H1 (cell line): ENCODE measurements around the gene RUSC2. TPM values are rescaled to one million over a fixed set of nuclear protein-coding genes. Genes with fewer than 3 reads are reported as not detected.

Experiments used
- CTCF ChIA-PET: fragments of 300-600 bp; sonication (Branson Sonifier 250); formaldehyde crosslinking; loops from one replicate; lab custom pipeline; 2021; ENCODE audit not compliant: partially characterized antibody; lab: Charles Lee
- POLR2A ChIA-PET: fragments of 300-600 bp; sonication (Branson Sonifier 250); formaldehyde crosslinking; loops from one replicate; lab custom pipeline; 2021; ENCODE audit warnings: inconsistent platforms; ENCODE audit not compliant: partially characterized antibody; lab: Charles Lee
- DNase-seq, 2 experiments: peaks; one replicate each; pipeline versions ENCODE4 v3.0.0 to v3.0.0-alpha.2; 2010 to 2022; ENCODE audit warnings: low spot score in 2 of 2, low read depth in 1 of 2, mixed read lengths in 1 of 2
- FAIRE-seq: peaks from 2 replicates; lab custom pipeline; 2011; peaks lifted over from hg19 to GRCh38; lab: Jason Lieb, UNC
- H2AFZ ChIP-seq: 2 replicates; pipeline ENCODE4 v1.8.1; 2012; ENCODE audit warnings: low read length, inconsistent platforms
- H2AK5ac ChIP-seq: 2 replicates; pipeline ENCODE4 v1.6.1; 2013; ENCODE audit warnings: low read depth, low read length
- H2BK120ac ChIP-seq: replicated peaks from 2 replicates; pipeline ENCODE3; 2013; ENCODE audit warnings: low read depth, low read length, inconsistent platforms
- H2BK12ac ChIP-seq: 2 replicates; pipeline ENCODE4 v1.6.1; 2013; ENCODE audit warnings: low read depth, low read length
- H2BK15ac ChIP-seq: 2 replicates; pipeline ENCODE4 v1.6.1; 2013; ENCODE audit warnings: low read length
- H2BK20ac ChIP-seq: 2 replicates; pipeline ENCODE4 v1.6.1; 2013; ENCODE audit warnings: low read length
- H2BK5ac ChIP-seq: 2 replicates; pipeline ENCODE4 v1.6.1; 2013; ENCODE audit warnings: low read depth, low read length
- H3K14ac ChIP-seq: 2 replicates; pipeline ENCODE4 v1.6.1; 2013; ENCODE audit warnings: inconsistent platforms; ENCODE audit not compliant: insufficient read length
- H3K18ac ChIP-seq: 2 replicates; pipeline ENCODE4 v1.6.1; 2013; ENCODE audit warnings: low read length; ENCODE audit errors: extremely low read depth
- H3K23ac ChIP-seq: 2 replicates; pipeline ENCODE4 v1.6.1; 2013; ENCODE audit warnings: inconsistent platforms; ENCODE audit not compliant: insufficient read length
- H3K23me2 ChIP-seq: 2 replicates; pipeline ENCODE4 v1.6.1; 2013; ENCODE audit warnings: low read depth, low read length
- H3K27ac ChIP-seq: 2 replicates; pipeline ENCODE4 v1.6.1; 2011; ENCODE audit warnings: low read depth, low read length, inconsistent platforms
- H3K27me3 ChIP-seq, 4 experiments: replicated peaks in 1 of 4; 1 replicate in 1 of 4; 2 replicates in 3 of 4; pipeline versions ENCODE4 v1.6.1 to v1.8.1; 2011 to 2013; ENCODE audit warnings: low read length in 3 of 4, mild to moderate bottlenecking in 3 of 4, inconsistent platforms in 2 of 4, mixed read lengths in 2 of 4, moderate library complexity in 1 of 4; ENCODE audit not compliant: control insufficient read depth in 3 of 4, insufficient read depth in 3 of 4; ENCODE audit errors: extremely low read depth in 1 of 4
- H3K36me3 ChIP-seq, 4 experiments: 2 replicates each; pipeline versions ENCODE4 v1.6.1 to v1.8.1; 2011 to 2013; ENCODE audit warnings: mild to moderate bottlenecking in 4 of 4, low read length in 3 of 4, moderate library complexity in 2 of 4, control low read depth in 1 of 4, inconsistent platforms in 1 of 4; ENCODE audit not compliant: insufficient read depth in 4 of 4, control insufficient read depth in 2 of 4
- H3K4ac ChIP-seq: replicated peaks from 2 replicates; pipeline ENCODE3; 2013; ENCODE audit warnings: low read length, low read depth, mixed read lengths, inconsistent platforms; ENCODE audit not compliant: insufficient read length
- H3K4me1 ChIP-seq, 4 experiments: replicated peaks in 1 of 4; 1 replicate in 1 of 4; 2 replicates in 3 of 4; pipeline versions ENCODE4 v1.6.1 to v1.8.1; 2011 to 2013; ENCODE audit warnings: low read length in 3 of 4, inconsistent platforms in 2 of 4, mixed read lengths in 1 of 4; ENCODE audit not compliant: insufficient read depth in 4 of 4, control insufficient read depth in 3 of 4
- H3K4me2 ChIP-seq, 2 experiments: 2 replicates each; pipeline versions ENCODE4 v1.6.1 to v1.8.1; 2011 to 2013; ENCODE audit warnings: low read depth in 2 of 2, low read length in 2 of 2, control low read depth in 1 of 2, inconsistent platforms in 1 of 2, mild to moderate bottlenecking in 1 of 2; ENCODE audit not compliant: insufficient read depth in 1 of 2
- H3K4me3 ChIP-seq, 4 experiments: fragments of 200-600, 300-600 bp in 1 of 4; sonication (generic), shearing (Covaris generic), sonication (Bioruptor Twin) in 1 of 4; 2 replicates each; pipeline versions ENCODE4 v1.5.1 to v1.8.1; 2011 to 2016; ENCODE audit warnings: low read length in 4 of 4, low read depth in 3 of 4, control low read depth in 2 of 4, inconsistent platforms in 2 of 4, mild to moderate bottlenecking in 2 of 4, mixed read lengths in 1 of 4, moderate library complexity in 1 of 4; ENCODE audit not compliant: insufficient read depth in 2 of 4; ENCODE audit errors: extremely low read depth in 1 of 4
- H3K56ac ChIP-seq: replicated peaks from 2 replicates; pipeline ENCODE3; 2013; ENCODE audit warnings: low read depth, mild to moderate bottlenecking, mixed read lengths, low read length, inconsistent platforms; ENCODE audit not compliant: insufficient read length
- H3K79me1 ChIP-seq: 2 replicates; pipeline ENCODE4 v1.6.1; 2013; ENCODE audit warnings: low read depth, low read length, control low read depth
- H3K79me2 ChIP-seq, 2 experiments: 2 replicates each; pipeline versions ENCODE4 v1.6.1 to v1.8.1; 2012 to 2013; ENCODE audit warnings: low read length in 2 of 2, mild to moderate bottlenecking in 2 of 2, inconsistent platforms in 1 of 2; ENCODE audit not compliant: insufficient read depth in 2 of 2, control insufficient read depth in 1 of 2
- H3K9ac ChIP-seq, 4 experiments: replicated peaks in 1 of 4; 1 replicate in 1 of 4; 2 replicates in 3 of 4; pipeline versions ENCODE4 v1.6.1 to v1.8.1; 2011 to 2013; ENCODE audit warnings: low read depth in 3 of 4, low read length in 3 of 4, control low read depth in 2 of 4, mild to moderate bottlenecking in 2 of 4, moderate library complexity in 2 of 4, inconsistent platforms in 1 of 4; ENCODE audit errors: extremely low read depth in 1 of 4
- H3K9me3 ChIP-seq, 2 experiments: 2 replicates each; pipeline versions ENCODE4 v1.6.1 to v1.8.1; 2012 to 2013; ENCODE audit warnings: mild to moderate bottlenecking in 2 of 2, moderate library complexity in 2 of 2, control low read depth in 1 of 2, inconsistent platforms in 1 of 2, low read depth in 1 of 2, low read length in 1 of 2, mixed read lengths in 1 of 2; ENCODE audit not compliant: insufficient read depth in 2 of 2
- H4K20me1 ChIP-seq, 2 experiments: replicated peaks in 1 of 2; 2 replicates each; pipeline versions ENCODE3 to v1.8.1; 2011 to 2013; ENCODE audit warnings: inconsistent platforms in 2 of 2, low read length in 2 of 2, mild to moderate bottlenecking in 1 of 2; ENCODE audit not compliant: insufficient read depth in 2 of 2, control insufficient read depth in 1 of 2
- H4K5ac ChIP-seq: 2 replicates; pipeline ENCODE4 v1.6.1; 2013; ENCODE audit warnings: low read length, low read depth, mixed read lengths, inconsistent platforms; ENCODE audit not compliant: insufficient read length
- H4K8ac ChIP-seq: 2 replicates; pipeline ENCODE4 v1.8.0; 2013; ENCODE audit warnings: mild to moderate bottlenecking, moderate library complexity, low read length, inconsistent platforms; ENCODE audit not compliant: insufficient read depth; ENCODE audit errors: extremely low read depth
- H4K91ac ChIP-seq: replicated peaks from 2 replicates; pipeline ENCODE3; 2013; ENCODE audit warnings: low read length, mixed read lengths, inconsistent platforms; ENCODE audit not compliant: insufficient read length
- EZH2 ChIP-seq: fragments of 200-600 bp; sonication (generic); IDR thresholded peaks from 2 replicates; pipeline ENCODE4 v1.7.1; 2012; ENCODE audit warnings: low read depth, mild to moderate bottlenecking, moderate library complexity, low read length, inconsistent platforms; ENCODE audit not compliant: severe bottlenecking
- HDAC6 ChIP-seq: IDR thresholded peaks from one replicate; pipeline ENCODE4 v1.7.1; 2012; ENCODE audit warnings: low read depth, mild to moderate bottlenecking, inconsistent platforms, low read length, moderate library complexity
- NANOG ChIP-seq: IDR thresholded peaks from 2 replicates; pipeline ENCODE4 v1.6.1; 2011; ENCODE audit warnings: low read length, low read depth, mild to moderate bottlenecking, inconsistent platforms; ENCODE audit not compliant: insufficient read depth, poor library complexity, severe bottlenecking
- SAP30 ChIP-seq: fragments of 300-600 bp; sonication (generic); IDR thresholded peaks from 2 replicates; pipeline ENCODE4 v1.7.1; 2012; ENCODE audit warnings: low read length, moderate library complexity, mild to moderate bottlenecking, inconsistent platforms; ENCODE audit not compliant: insufficient read depth, insufficient replicate concordance
- SP1 ChIP-seq: IDR thresholded peaks from 2 replicates; pipeline ENCODE4 v1.6.1; 2011; ENCODE audit warnings: low read depth, low read length
- TEAD4 ChIP-seq: IDR thresholded peaks from 2 replicates; pipeline ENCODE4 v1.6.1; 2012; ENCODE audit warnings: low read depth, low read length, inconsistent platforms, mixed read lengths
- WGBS, 2 experiments: shearing (Covaris generic) in 1 of 2; methylation state at CpG; one replicate each; pipeline versions ENCODE4 v1.1.6 to v1.1.7; 2013 to 2015; ENCODE audit warnings: low lambda C conversion rate in 2 of 2, mixed read lengths in 2 of 2, inconsistent platforms in 1 of 2, low coverage in 1 of 2, missing lambda C conversion rate in 1 of 2; ENCODE audit not compliant: insufficient replicate concordance in 2 of 2, insufficient coverage in 1 of 2, insufficient read length in 1 of 2; ENCODE audit errors: extremely low coverage in 1 of 2, missing lambda C conversion rate in 1 of 2; 5-methylcytosine and 5-hydroxymethylcytosine counted together
- polyA plus RNA-seq, 7 experiments: library from polyadenylated mRNA; depleted of rRNA in 3 of 7; stranded (reverse) in 5 of 7; unstranded in 2 of 7; fragments of >200 nt in 5 of 7; fragments of 200-250 nt in 2 of 7; gene quantifications; 1 replicate in 5 of 7; 2 replicates in 1 of 7; 4 replicates in 1 of 7; pipeline versions ENCODE4 v1.2.1 to v1.2.3, GENCODE V29; 2011 to 2013; ENCODE audit warnings: missing spikeins in 2 of 7, mixed read lengths in 2 of 7
- total RNA-seq: library from RNA; stranded (reverse); fragmentation: NEBNext Ultra II Directional; extraction: Animal tissue kit (Norgen Biotek cat#: 25700); gene quantifications from 2 replicates; pipeline ENCODE4 v1.2.1, GENCODE V29; 2021

Gene RUSC2
- total and polyA plus RNA-seq, 2 of the 8 experiments (the other 6 are each of a cell fraction or from before 2014, with no cell fraction given) = 4.2 to 7.9 TPM

- 93% methylated on average over 1 of the region's 1 CpG; no CpG with 5 or more reads in 1 of the 2 experiments for WGBS, 2 experiments
- Histone ChIP-seq H2AFZ (no peak overlapping the region), H4K5ac (no peak overlapping the region), H3K79me1 (no peaks in the 10 kb centered on the region), H3K23ac (no peak overlapping the region), H2AK5ac (no peak overlapping the region), H4K91ac (no peak overlapping the region), H2BK20ac (no peak overlapping the region), H3K14ac (no peak overlapping the region), H2BK120ac (no peak overlapping the region), H3K4ac (no peak overlapping the region), H3K4me1 (peaks cover 0 to 4% (median 0%) of the 10 kb centered on the region in 4 experiments; a peak in 1 of 7 replicates), H2BK12ac (no peak overlapping the region), H3K27me3 (no peaks in the 10 kb centered on the region), H3K9me3 (no peaks in the 10 kb centered on the region), H3K4me2 (no peak overlapping the region), H2BK15ac (no peak overlapping the region), H3K18ac (no peak overlapping the region), H2BK5ac (no peak overlapping the region), H3K23me2 (no peaks in the 10 kb centered on the region), H3K79me2 (no peaks in the 10 kb centered on the region), H3K36me3 (no peaks in the 10 kb centered on the region), H4K8ac (no peak overlapping the region), H3K56ac (no peak overlapping the region), H3K9ac (no peak overlapping the region), H3K27ac (no peak overlapping the region), H4K20me1 (no peaks in the 10 kb centered on the region), H3K4me3 (no peak overlapping the region)
- CTCF ChIA-PET = interaction anchor here (0.8 to 9.7 kb wide), 5 partner anchors 8 to 43 kb away, joined by 3 to 75 read pairs (median 6); no protein-coding TSS in a partner anchor
- POLR2A ChIA-PET = interaction anchor here (0.9 to 1.3 kb wide), 2 partner anchors 21 to 22 kb away, joined by 3 read pairs; partner anchors contain the start of gene RUSC2
- no peak for FAIRE-seq
- no peak for DNase-seq
- TF ChIP-seq HDAC6 = no peak
- no peak for TF ChIP-seq TEAD4
- no peak for TF ChIP-seq EZH2
- no peak for TF ChIP-seq SP1
- no peak for TF ChIP-seq SAP30
- TF ChIP-seq NANOG = no peak
Measured at GRCh38 chr9:35511453-35511852, 21.5 kb downstream of the RUSC2 start.
